GM12801 (cell line): ENCODE measurements around the gene SPC25.

ENCODE experiments used
- TF ChIP-seq, protein P1 (sequence below): IDR thresholded peaks from one replicate; pipeline ENCODE4 v1.5.1; 2011; ENCODE audit warnings: control low read depth; ENCODE audit not compliant: insufficient read length; ENCODE audit errors: extremely low read depth

The SPC25 gene

DNA sequence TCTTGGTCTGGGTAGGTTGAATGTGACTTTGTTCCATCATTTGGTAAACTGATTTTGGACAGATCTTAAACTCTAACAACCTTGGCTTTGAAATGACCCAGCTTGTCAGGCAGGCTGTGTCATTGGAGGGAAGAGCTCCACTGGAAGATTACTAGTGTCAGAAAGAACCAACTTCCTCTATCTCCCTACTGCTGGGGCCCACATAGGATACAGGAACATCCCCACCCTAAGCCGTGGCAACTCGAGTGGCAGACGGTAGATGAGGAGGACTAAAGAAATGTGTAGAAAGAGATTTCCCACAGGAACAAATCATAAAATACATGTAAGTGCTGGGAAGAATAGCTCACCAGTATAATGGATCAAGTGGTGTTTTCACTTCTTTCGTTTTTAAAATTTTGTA lies 6.6 kb upstream of the SPC25 start:
- TF ChIP-seq, protein P1, sequence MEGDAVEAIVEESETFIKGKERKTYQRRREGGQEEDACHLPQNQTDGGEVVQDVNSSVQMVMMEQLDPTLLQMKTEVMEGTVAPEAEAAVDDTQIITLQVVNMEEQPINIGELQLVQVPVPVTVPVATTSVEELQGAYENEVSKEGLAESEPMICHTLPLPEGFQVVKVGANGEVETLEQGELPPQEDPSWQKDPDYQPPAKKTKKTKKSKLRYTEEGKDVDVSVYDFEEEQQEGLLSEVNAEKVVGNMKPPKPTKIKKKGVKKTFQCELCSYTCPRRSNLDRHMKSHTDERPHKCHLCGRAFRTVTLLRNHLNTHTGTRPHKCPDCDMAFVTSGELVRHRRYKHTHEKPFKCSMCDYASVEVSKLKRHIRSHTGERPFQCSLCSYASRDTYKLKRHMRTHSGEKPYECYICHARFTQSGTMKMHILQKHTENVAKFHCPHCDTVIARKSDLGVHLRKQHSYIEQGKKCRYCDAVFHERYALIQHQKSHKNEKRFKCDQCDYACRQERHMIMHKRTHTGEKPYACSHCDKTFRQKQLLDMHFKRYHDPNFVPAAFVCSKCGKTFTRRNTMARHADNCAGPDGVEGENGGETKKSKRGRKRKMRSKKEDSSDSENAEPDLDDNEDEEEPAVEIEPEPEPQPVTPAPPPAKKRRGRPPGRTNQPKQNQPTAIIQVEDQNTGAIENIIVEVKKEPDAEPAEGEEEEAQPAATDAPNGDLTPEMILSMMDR: no peak

DNA sequence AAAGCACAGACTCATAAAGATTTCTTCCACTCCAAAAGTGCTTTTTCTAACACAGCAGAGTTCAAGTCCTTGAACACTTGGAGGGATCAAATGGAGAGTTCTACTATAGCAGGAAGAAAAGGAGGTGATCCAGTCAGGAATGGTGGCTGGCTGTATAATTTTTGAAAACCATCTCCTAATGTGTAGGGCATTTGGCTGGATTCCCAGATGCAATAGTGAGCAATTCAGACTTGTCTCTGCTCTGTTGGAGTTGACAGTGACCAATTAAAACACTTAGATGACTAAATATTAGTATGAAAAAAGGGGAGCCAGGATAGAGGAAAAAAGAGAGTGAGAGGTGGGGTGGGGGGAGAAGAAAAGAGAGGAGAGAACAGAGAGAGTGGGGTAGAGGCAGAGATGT lies 5.5 kb upstream of the SPC25 start:
- TF ChIP-seq, protein P1: no peak

DNA sequence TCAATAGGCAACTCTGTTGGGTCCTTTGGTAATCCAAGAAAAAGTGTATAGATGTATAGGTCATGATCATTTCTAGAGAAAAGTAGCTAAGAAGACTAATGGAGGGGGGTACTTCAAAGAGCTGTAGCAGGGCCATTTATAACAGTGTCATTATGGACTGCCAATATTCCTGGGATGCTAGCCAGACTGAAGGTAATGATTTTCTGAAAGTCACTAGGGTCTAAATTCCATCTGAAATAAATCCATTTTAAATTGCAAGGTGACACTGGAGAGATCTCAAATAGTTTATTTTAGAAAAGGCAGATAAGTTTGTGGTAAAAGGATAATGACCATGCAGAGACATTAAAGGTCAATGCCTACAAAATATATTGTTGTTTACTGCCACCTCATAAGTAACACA lies 4.5 kb upstream of the SPC25 start:
- TF ChIP-seq, protein P1: no peak

DNA sequence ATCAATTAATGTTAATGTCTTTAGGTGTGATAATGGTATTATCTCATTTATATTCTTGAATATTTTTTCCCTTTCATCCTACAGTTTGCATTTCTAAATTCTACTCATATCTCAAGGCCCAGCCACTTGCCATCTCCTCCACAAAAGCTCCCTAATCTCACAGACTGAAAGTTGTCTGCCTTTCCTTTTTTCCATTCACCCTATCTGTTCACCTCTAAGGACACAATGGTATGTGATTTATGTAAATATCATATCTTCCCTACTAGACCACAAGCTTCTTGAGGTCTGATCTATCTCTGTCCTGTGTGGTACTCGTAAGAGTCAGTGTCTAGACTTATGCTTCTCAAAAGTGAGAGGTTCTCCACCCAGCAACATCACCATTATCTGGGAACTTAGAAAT lies 3.9 kb upstream of the SPC25 start:
- TF ChIP-seq, protein P1: no peak

DNA sequence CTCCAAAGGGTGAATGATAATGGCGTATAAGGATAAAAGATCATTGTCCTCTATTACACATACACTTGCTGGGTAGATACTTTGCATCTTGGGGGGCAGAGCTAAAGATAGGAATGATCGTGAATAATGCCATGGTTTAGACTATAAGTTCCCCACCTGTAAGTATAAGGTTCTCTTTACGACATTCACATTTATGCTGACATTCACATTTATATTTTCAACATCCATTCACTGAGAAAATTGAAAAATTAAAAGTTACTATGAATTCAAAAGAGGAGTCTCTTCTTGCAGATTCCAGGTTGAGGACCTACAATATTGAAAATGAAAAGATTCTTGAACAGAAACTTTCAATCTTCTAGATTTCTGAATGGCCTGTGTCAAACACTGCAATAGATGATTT lies 2.1 kb upstream of the SPC25 start:
- TF ChIP-seq, protein P1: no peak

DNA sequence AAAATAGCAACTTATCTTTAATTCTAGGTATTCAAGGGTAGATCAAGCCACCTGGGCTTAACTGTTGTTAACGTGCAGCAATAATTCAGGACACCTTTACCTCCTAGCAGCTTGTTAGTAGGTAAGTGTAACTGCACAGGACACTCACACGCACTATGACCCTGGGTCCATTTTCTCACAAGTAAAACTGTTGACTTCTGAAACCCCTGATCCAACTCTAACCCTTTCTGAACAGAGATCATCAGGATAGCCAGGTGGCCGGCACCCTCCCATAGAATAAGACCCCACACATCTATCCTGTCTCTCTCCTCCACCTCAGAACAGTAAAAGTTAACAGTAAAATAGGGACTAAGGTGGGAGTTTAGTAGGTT lies 610 bp downstream of the SPC25 start:
- TF ChIP-seq, protein P1: no peak

DNA sequence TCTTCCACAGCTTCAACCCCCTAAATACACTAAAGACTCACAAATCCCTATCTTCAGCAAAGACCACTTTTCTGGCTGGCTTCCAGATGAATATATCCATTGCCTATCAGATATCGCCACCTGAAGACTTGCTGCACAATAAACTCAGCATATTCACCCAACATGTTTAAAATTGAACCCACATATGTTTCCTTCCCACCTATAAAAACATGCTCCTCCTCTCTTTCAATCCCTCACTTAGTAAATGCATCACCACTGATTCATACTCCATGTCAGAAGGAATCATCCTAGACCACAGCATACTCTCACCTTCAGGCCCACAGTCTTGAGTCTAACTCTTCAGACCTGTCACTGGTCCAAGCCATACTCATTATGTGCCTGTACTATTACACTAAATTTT lies 5.3 kb downstream of the SPC25 start:
- TF ChIP-seq, protein P1: no peak
